HG02840 (cell line): ENCODE measurements around the gene SFXN5.
A peak's percentile ranks its signal among the peaks of the same experiment; 100 is the strongest.
"Not testable (repeated sequence)": the region's sequence is repeated elsewhere in the genome, so short reads cannot be mapped to it uniquely, and the experiment has no call there.

Source experiments
- ATAC-seq: cut with Tn5 transposase; IDR thresholded peaks from one replicate; pipeline ENCODE4 v1.9.1; 2021; ENCODE audit warnings: mild to moderate bottlenecking, moderate library complexity, moderate number of reproducible peaks; ENCODE audit not compliant: unreplicated experiment, low FRiP score

SFXN5 gene

GRCh38 chr2:72917138-72917876, 154.2 kb downstream of the SFXN5 start, which contains the start of gene EMX1:
EMX1 (plus strand) TSS chr2:72917519; CDS start chr2:72917853, 334 bp downstream.
- no peak for ATAC-seq

- peak; percentile 5 for ATAC-seq
Observed at GRCh38 chr2:72916743-72917137, 154.8 kb downstream of the SFXN5 start.

- peak; percentile 45 for ATAC-seq
Observed at GRCh38 chr2:72915907-72916742, 155.4 kb downstream of the SFXN5 start.

- ATAC-seq: no peak
Observed at GRCh38 chr2:72915320-72915906, 156.1 kb downstream of the SFXN5 start.

- ATAC-seq: no peak
Observed at GRCh38 chr2:72914589-72915319, 156.8 kb downstream of the SFXN5 start.

- no peak for ATAC-seq
Observed at GRCh38 chr2:72914206-72914559, 157.3 kb downstream of the SFXN5 start.

GRCh38 chr2:72913486-72914205, 157.9 kb downstream of the SFXN5 start:
- no peak for ATAC-seq

GRCh38 chr2:72911256-72911655, 160.3 kb downstream of the SFXN5 start:
- no peak for ATAC-seq

GRCh38 chr2:72908741-72909140, 162.8 kb downstream of the SFXN5 start:
- ATAC-seq: no peak

- not testable (repeated sequence) for ATAC-seq
Observed at GRCh38 chr2:72907369-72907768, 164.1 kb downstream of the SFXN5 start.

GRCh38 chr2:72901426-72901825, 170.1 kb downstream of the SFXN5 start:
- no peak for ATAC-seq

- no peak for ATAC-seq
Observed at GRCh38 chr2:72900191-72900825, 171.2 kb downstream of the SFXN5 start.

- ATAC-seq: no peak
Observed at GRCh38 chr2:72898585-72898906, 173.0 kb downstream of the SFXN5 start.

GRCh38 chr2:72897785-72898584, 173.5 kb downstream of the SFXN5 start:
- no peak for ATAC-seq

- no peak for ATAC-seq
Observed at GRCh38 chr2:72896446-72896845, 175.1 kb downstream of the SFXN5 start.

GRCh38 chr2:72895759-72896281, 175.7 kb downstream of the SFXN5 start:
- ATAC-seq: no peak

GRCh38 chr2:72895154-72895553, 176.4 kb downstream of the SFXN5 start:
- ATAC-seq: no peak

GRCh38 chr2:72894514-72894913, 177.0 kb downstream of the SFXN5 start:
- ATAC-seq: no peak
